Kidney glomerular epithelial cell (primary cell): ENCODE results near the gene TARDBP.
A peak's percentile ranks its signal among the peaks of the same experiment; 100 is the strongest.
"Not testable (repeated sequence)": the region's sequence is repeated elsewhere in the genome, so short reads cannot be mapped to it uniquely, and the experiment has no call there.

Experiments used
- DNase-seq: peaks from one replicate; lab custom pipeline; 2025; lab: John Stamatoyannopoulos, UW

Gene TARDBP

GRCh38 chr1:11059968-11060830 lies 47.7 kb downstream of the TARDBP start, which contains the start of gene SRM:
Gene SRM (minus strand): TSS chr1:11060018. CDS start chr1:11059943, 75 bp downstream.
- peak; percentile 83 for DNase-seq

- no peak for DNase-seq
Observed at GRCh38 chr1:11061652-11062365, 49.4 kb downstream of the TARDBP start.

- no peak for DNase-seq
Observed at GRCh38 chr1:11062965-11063401, 50.5 kb downstream of the TARDBP start.

GRCh38 chr1:11063937-11064537 lies 51.6 kb downstream of the TARDBP start:
- DNase-seq: not testable (repeated sequence)

- no peak for DNase-seq
Observed at GRCh38 chr1:11064942-11065341, 52.5 kb downstream of the TARDBP start.

DNA sequence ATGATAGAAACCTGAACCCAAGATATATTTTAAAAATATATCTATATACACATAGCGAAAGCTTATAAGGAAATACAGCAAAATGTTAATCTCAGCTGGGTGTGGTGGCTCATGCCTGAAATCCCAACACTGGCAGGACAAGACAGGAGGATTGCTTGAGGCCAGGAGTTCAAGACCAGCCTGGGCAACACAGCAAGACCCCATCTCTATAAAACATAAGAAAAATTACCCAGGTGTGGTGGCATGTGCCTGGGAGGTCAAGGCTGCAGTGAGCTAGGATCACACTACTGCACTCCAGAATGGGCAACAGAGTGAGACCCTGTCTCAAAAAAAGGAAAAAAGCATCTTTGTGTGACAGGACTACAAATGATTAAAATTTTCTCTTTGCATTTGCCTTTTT lies 53.3 kb downstream of the TARDBP start:
- DNase-seq: no peak

GRCh38 chr1:11067716-11068599 lies 55.5 kb downstream of the TARDBP start:
- DNase-seq: no peak

GRCh38 chr1:11068600-11069473 lies 56.4 kb downstream of the TARDBP start:
- DNase-seq: no peak

- no peak for DNase-seq
Observed at GRCh38 chr1:11070876-11071275, 58.4 kb downstream of the TARDBP start.

GRCh38 chr1:11071463-11072215 lies 59.2 kb downstream of the TARDBP start:
- DNase-seq: no peak

- DNase-seq: no peak
Observed at GRCh38 chr1:11072216-11072917, 59.9 kb downstream of the TARDBP start.

DNA sequence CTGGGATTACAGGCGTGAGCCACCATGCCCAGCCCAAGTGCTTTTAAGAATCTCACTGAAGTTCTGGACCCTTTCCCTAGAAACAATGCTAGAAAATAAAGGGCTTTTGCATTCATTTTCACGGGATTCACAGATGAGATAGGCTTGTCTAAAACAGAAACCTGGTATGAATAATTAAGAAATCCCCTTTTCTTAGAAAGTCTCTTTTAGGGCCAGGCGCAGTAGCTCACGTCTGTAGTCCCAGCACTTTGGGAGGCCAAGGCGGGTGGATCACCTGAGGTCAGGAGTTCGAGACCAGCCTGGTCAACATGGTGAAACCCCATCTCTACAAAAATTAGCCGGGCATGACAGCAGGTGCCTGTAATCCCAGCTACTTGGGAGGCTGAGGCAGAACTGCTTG lies 60.9 kb downstream of the TARDBP start:
- DNase-seq: not testable (repeated sequence)
